Endothelial cell of umbilical vein (primary cell): ENCODE measurements around the gene PKHD1. TPM values are rescaled to one million over a fixed set of nuclear protein-coding genes. Genes with fewer than 3 reads are reported as not detected.

ENCODE experiments used
- BruUV-seq: library from RNA; stranded (reverse); fragments of 400-500 nt; replicated peaks from 2 replicates; lab custom pipeline; 2021; lab: Mats Ljungman, UMichigan
- CTCF ChIA-PET: fragments of 300-600, 350-600 bp; sonication (Branson Sonifier 250); formaldehyde crosslinking; loops from one replicate; lab custom pipeline; 2021; ENCODE audit warnings: antibody characterized with exemption, inconsistent platforms; lab: Charles Lee
- POLR2A ChIA-PET: fragments of 300-600, 350-600 bp; sonication (Branson Sonifier 250); formaldehyde crosslinking; loops from one replicate; lab custom pipeline; 2021; ENCODE audit warnings: antibody characterized with exemption, inconsistent platforms; lab: Charles Lee
- DNase-seq: peaks from one replicate; pipeline ENCODE4 v3.0.0-alpha.2; 2011; ENCODE audit warnings: low read depth, low spot score
- FAIRE-seq: peaks from 2 replicates; lab custom pipeline; 2011; peaks lifted over from hg19 to GRCh38; lab: Jason Lieb, UNC
- H2AFZ ChIP-seq: 2 replicates; pipeline ENCODE4 v1.6.0; 2012; ENCODE audit warnings: low read depth, low read length, control low read depth, inconsistent platforms
- H3K27ac ChIP-seq: 2 replicates; pipeline ENCODE4 v1.5.1; 2011; ENCODE audit warnings: low read depth, mild to moderate bottlenecking, control low read depth, low read length, moderate library complexity; ENCODE audit not compliant: insufficient read depth
- H3K27me3 ChIP-seq, 2 experiments: 2 replicates each; pipeline versions ENCODE4 v1.6.0 to v1.6.1; 2011; ENCODE audit warnings: low read length in 2 of 2, mixed read lengths in 1 of 2; ENCODE audit not compliant: control insufficient read depth in 2 of 2, insufficient read depth in 2 of 2
- H3K36me3 ChIP-seq, 2 experiments: 2 replicates in 1 of 2; 3 replicates in 1 of 2; pipeline ENCODE4 v1.5.1; 2011; ENCODE audit warnings: low read length in 2 of 2, mild to moderate bottlenecking in 1 of 2, moderate library complexity in 1 of 2; ENCODE audit not compliant: control insufficient read depth in 2 of 2, insufficient read depth in 2 of 2; ENCODE audit errors: extremely low read depth in 1 of 2
- H3K4me1 ChIP-seq: 3 replicates; pipeline ENCODE4 v1.5.1; 2011; ENCODE audit warnings: mild to moderate bottlenecking, low read length; ENCODE audit not compliant: control insufficient read depth, insufficient read depth; ENCODE audit errors: extremely low read depth
- H3K4me2 ChIP-seq: 2 replicates; pipeline ENCODE4 v1.6.1; 2011; ENCODE audit warnings: low read length, control low read depth, mixed read lengths; ENCODE audit not compliant: insufficient read depth
- H3K4me3 ChIP-seq, 3 experiments: fragments of 200-600 bp in 1 of 3; sonication (generic), shearing (Covaris generic) in 1 of 3; replicated peaks in 1 of 3; 2 replicates each; pipeline ENCODE4 v1.5.1; 2011 to 2016; ENCODE audit warnings: control low read depth in 3 of 3, low read length in 3 of 3, mild to moderate bottlenecking in 2 of 3, inconsistent platforms in 1 of 3, low read depth in 1 of 3, moderate library complexity in 1 of 3; ENCODE audit not compliant: insufficient read depth in 1 of 3
- H3K79me2 ChIP-seq: 2 replicates; pipeline ENCODE4 v1.6.0; 2012; ENCODE audit warnings: low read length, inconsistent platforms; ENCODE audit not compliant: control insufficient read depth, insufficient read depth
- H3K9ac ChIP-seq: replicated peaks from 2 replicates; pipeline ENCODE3; 2011; ENCODE audit warnings: low read length, control low read depth; ENCODE audit not compliant: insufficient read depth; ENCODE audit errors: extremely low read depth
- H3K9me1 ChIP-seq: replicated peaks from 3 replicates; pipeline ENCODE4 v1.6.0; 2011; ENCODE audit warnings: mild to moderate bottlenecking, low read length; ENCODE audit not compliant: control insufficient read depth, insufficient read depth; ENCODE audit errors: extremely low read depth
- H3K9me3 ChIP-seq: replicated peaks from 2 replicates; pipeline ENCODE4 v1.5.1; 2012; ENCODE audit warnings: low read length, inconsistent platforms; ENCODE audit not compliant: control insufficient read depth, insufficient read depth
- H4K20me1 ChIP-seq: replicated peaks from 2 replicates; pipeline ENCODE3; 2011; ENCODE audit warnings: mild to moderate bottlenecking, low read length; ENCODE audit not compliant: control insufficient read depth, insufficient read depth; ENCODE audit errors: extremely low read depth
- CTCF ChIP-seq, 2 donors: IDR thresholded peaks; 1 replicate in 1 of 2; 2 replicates in 1 of 2; pipeline ENCODE4 v1.5.1; 2011; ENCODE audit warnings: low read length in 2 of 2, mild to moderate bottlenecking in 2 of 2, moderate library complexity in 2 of 2, control low read depth in 1 of 2, inconsistent platforms in 1 of 2, low read depth in 1 of 2; ENCODE audit not compliant: insufficient read depth in 1 of 2; ENCODE audit errors: extremely low read depth in 1 of 2
- EZH2 ChIP-seq: IDR thresholded peaks from 2 replicates; pipeline ENCODE4 v1.6.1; 2012; ENCODE audit warnings: borderline replicate concordance, low read depth, mild to moderate bottlenecking, moderate library complexity, low read length, inconsistent platforms; ENCODE audit not compliant: severe bottlenecking
- FOS ChIP-seq: IDR thresholded peaks from 2 replicates; pipeline ENCODE4 v1.6.1; 2011; ENCODE audit warnings: mild to moderate bottlenecking, low read length, moderate library complexity, borderline replicate concordance; ENCODE audit not compliant: insufficient read depth
- GATA2 ChIP-seq: IDR thresholded peaks from 2 replicates; pipeline ENCODE4 v1.7.0; 2011; ENCODE audit warnings: low read depth, mild to moderate bottlenecking, moderate library complexity, mixed read lengths, low read length; ENCODE audit not compliant: insufficient read length, insufficient read depth
- JUN ChIP-seq: IDR thresholded peaks from 2 replicates; pipeline ENCODE4 v1.6.1; 2011; ENCODE audit warnings: borderline replicate concordance, low read depth; ENCODE audit not compliant: insufficient read length, insufficient read depth
- MYC ChIP-seq: IDR thresholded peaks from one replicate; pipeline ENCODE4 v1.6.1; 2011; ENCODE audit warnings: mild to moderate bottlenecking, low read depth, low read length
- POLR2A ChIP-seq: IDR thresholded peaks from 2 replicates; pipeline ENCODE4 v1.6.1; 2012; ENCODE audit warnings: low read depth, mild to moderate bottlenecking, control low read depth, low read length
- POLR2AphosphoS5 ChIP-seq: IDR thresholded peaks from 2 replicates; pipeline ENCODE4 v1.6.1; 2012; ENCODE audit warnings: low read depth, mild to moderate bottlenecking, control low read depth, low read length, moderate library complexity; ENCODE audit not compliant: insufficient read depth
- dilution Hi-C: fragments of 300-500 bp; cut with MboI; formaldehyde crosslinking; loops from one replicate; pipeline ENCODE4 v1.15.0; 2019; ENCODE audit warnings: low sequenced_read_pairs; ENCODE audit not compliant: extremely low pct_ligation_motif_present
- intact Hi-C: fragments of 100-400 bp; cut with micrococcal nuclease; formaldehyde crosslinking; loops from one replicate; pipeline ENCODE4 v1.10.0; 2022
- polyA plus RNA-seq, 4 experiments: library from polyadenylated mRNA; depleted of rRNA in 3 of 4; stranded (reverse) in 3 of 4; unstranded in 1 of 4; fragments of >200 nt; gene quantifications; 2 replicates each; pipeline versions ENCODE4 v1.2.1 to v1.2.3, GENCODE V29; 2011 to 2012; ENCODE audit warnings: missing spikeins in 1 of 4
- total RNA-seq: library from RNA; stranded (reverse); gene quantifications from 2 replicates; pipeline ENCODE4 v1.2.3, GENCODE V29; 2021
- TF ChIP-seq, protein P1 (sequence below): IDR thresholded peaks from 2 replicates; pipeline ENCODE4 v1.6.1; 2011; ENCODE audit not compliant: insufficient read depth, insufficient read length

PKHD1 gene
- total and polyA plus RNA-seq, 2 donors (not counting 3 experiments of a cell fraction or from before 2014, with no cell fraction given) = not detected

- Histone ChIP-seq H3K4me3 (no peak overlapping the region), H3K4me1 (no peaks in the 10 kb centered on the region), H3K9me3 (no peaks in the 10 kb centered on the region), H2AFZ (no peak overlapping the region), H4K20me1 (no peaks in the 10 kb centered on the region), H3K9ac (no peak overlapping the region), H3K27ac (no peak overlapping the region), H3K36me3 (no peaks in the 10 kb centered on the region), H3K4me2 (no peak overlapping the region), H3K9me1 (no peaks in the 10 kb centered on the region), H3K79me2 (no peaks in the 10 kb centered on the region), H3K27me3 (no peaks in the 10 kb centered on the region)
- FAIRE-seq = no peak
- intact Hi-C loops (no loop called here), dilution Hi-C loops (no loop called here)
- ChIA-PET POLR2A (no interaction called here), CTCF (no interaction called here)
- no peak for TF ChIP-seq POLR2A
- no peak for TF ChIP-seq GATA2
- no peak for TF ChIP-seq MYC
- no peak for TF ChIP-seq EZH2
- no peak for TF ChIP-seq POLR2AphosphoS5
- no peak for TF ChIP-seq CTCF (IDR thresholded peaks at IDR 0.05; ENCODE audit: extremely low read depth in 1 of 2, insufficient read depth in 1 of 2, low read depth in 1 of 2, low read length in 2 of 2)
- no peak for TF ChIP-seq FOS
- no peak for TF ChIP-seq JUN
- TF ChIP-seq, protein P1, sequence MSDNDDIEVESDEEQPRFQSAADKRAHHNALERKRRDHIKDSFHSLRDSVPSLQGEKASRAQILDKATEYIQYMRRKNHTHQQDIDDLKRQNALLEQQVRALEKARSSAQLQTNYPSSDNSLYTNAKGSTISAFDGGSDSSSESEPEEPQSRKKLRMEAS = no peak
- no peak for DNase-seq
- no TSS peak for BruUV-seq
Observed at GRCh38 chr6:51805517-51805916, 281.9 kb downstream of the PKHD1 start.
